Measurements from ENCODE around the gene TRIM4. TPM values are rescaled to one million over a fixed set of nuclear protein-coding genes. Genes with fewer than 3 reads are reported as not detected.
A peak's percentile ranks its signal among the peaks of the same experiment; 100 is the strongest.

Gene TRIM4
- polyA plus RNA-seq, 1 donor = 33.2 TPM

- Histone ChIP-seq H3K9me3 (ENCODE audit: control insufficient read depth, low read depth, low read length) (no peaks in the 10 kb centered on the region), H3K4me3 (ENCODE audit: low read length) (no peak overlapping the region), H3K36me3 (ENCODE audit: control insufficient read depth, insufficient read depth, low read length) (no peaks in the 10 kb centered on the region), H3K4me1 (ENCODE audit: control insufficient read depth, insufficient read depth, low read length) (peaks cover 2% of the 10 kb centered on the region), H3K27me3 (ENCODE audit: control insufficient read depth, insufficient read depth, low read length) (peaks cover 6% of the 10 kb centered on the region), H3K27ac (ENCODE audit: low read length) (no peak overlapping the region)
- no CpG with 5 or more reads among the region's 3 CpGs for WGBS (ENCODE audit: insufficient coverage, low lambda C conversion rate)
- DNase-seq = no peak
Observed at GRCh38 chr7:99923200-99923599, 3.9 kb upstream of the TRIM4 start.

GRCh38 chr7:99920149-99920548 is 819 bp upstream of the TRIM4 start:
- no peaks in the 10 kb centered on the region for H3K9me3 ChIP-seq (ENCODE audit: control insufficient read depth, low read depth, low read length)
- whole genome bisulfite sequencing (ENCODE audit: insufficient coverage, low lambda C conversion rate) = 100% methylated on average over 1 of the region's 3 CpGs
- no peak overlapping the region for H3K27ac ChIP-seq (ENCODE audit: low read length)
- H3K36me3 ChIP-seq (ENCODE audit: control insufficient read depth, insufficient read depth, low read length) = peaks cover 14% of the 10 kb centered on the region
- H3K4me3 ChIP-seq (ENCODE audit: low read length) = peak overlapping the region; percentile 78
- peaks cover 7% of the 10 kb centered on the region for H3K4me1 ChIP-seq (ENCODE audit: control insufficient read depth, insufficient read depth, low read length)
- no peaks in the 10 kb centered on the region for H3K27me3 ChIP-seq (ENCODE audit: control insufficient read depth, insufficient read depth, low read length)
- DNase-seq = no peak

- H3K27ac ChIP-seq (ENCODE audit: low read length) = peak overlapping the region; percentile 85
- peaks cover 7% of the 10 kb centered on the region for H3K4me1 ChIP-seq (ENCODE audit: control insufficient read depth, insufficient read depth, low read length)
- no CpG with 5 or more reads among the region's 4 CpGs for WGBS (ENCODE audit: insufficient coverage, low lambda C conversion rate)
- no peaks in the 10 kb centered on the region for H3K9me3 ChIP-seq (ENCODE audit: control insufficient read depth, low read depth, low read length)
- H3K27me3 ChIP-seq (ENCODE audit: control insufficient read depth, insufficient read depth, low read length) = no peaks in the 10 kb centered on the region
- no peak for DNase-seq
- H3K4me3 ChIP-seq (ENCODE audit: low read length) = peak overlapping the region; percentile 78
- peaks cover 14% of the 10 kb centered on the region for H3K36me3 ChIP-seq (ENCODE audit: control insufficient read depth, insufficient read depth, low read length)
Observed at GRCh38 chr7:99919814-99920112, 433 bp upstream of the TRIM4 start.

- no peak overlapping the region for H3K27ac ChIP-seq (ENCODE audit: low read length)
- peaks cover 36% of the 10 kb centered on the region for H3K36me3 ChIP-seq (ENCODE audit: control insufficient read depth, insufficient read depth, low read length)
- no peaks in the 10 kb centered on the region for H3K9me3 ChIP-seq (ENCODE audit: control insufficient read depth, low read depth, low read length)
- H3K4me3 ChIP-seq (ENCODE audit: low read length) = no peak overlapping the region
- no CpG with 5 or more reads among the region's 2 CpGs for WGBS (ENCODE audit: insufficient coverage, low lambda C conversion rate)
- DNase-seq = no peak
- no peaks in the 10 kb centered on the region for H3K27me3 ChIP-seq (ENCODE audit: control insufficient read depth, insufficient read depth, low read length)
- H3K4me1 ChIP-seq (ENCODE audit: control insufficient read depth, insufficient read depth, low read length) = no peaks in the 10 kb centered on the region
Observed at GRCh38 chr7:99910976-99911375, 8.4 kb downstream of the TRIM4 start.

GRCh38 chr7:99901581-99901980 is 17.7 kb downstream of the TRIM4 start:
- WGBS (ENCODE audit: insufficient coverage, low lambda C conversion rate) = 100% methylated on average over 2 of the region's 10 CpGs
- Histone ChIP-seq H3K9me3 (ENCODE audit: control insufficient read depth, low read depth, low read length) (no peaks in the 10 kb centered on the region), H3K4me3 (ENCODE audit: low read length) (no peak overlapping the region), H3K27me3 (ENCODE audit: control insufficient read depth, insufficient read depth, low read length) (no peaks in the 10 kb centered on the region), H3K27ac (ENCODE audit: low read length) (no peak overlapping the region), H3K4me1 (ENCODE audit: control insufficient read depth, insufficient read depth, low read length) (no peaks in the 10 kb centered on the region), H3K36me3 (ENCODE audit: control insufficient read depth, insufficient read depth, low read length) (peaks cover 50% of the 10 kb centered on the region)
- no peak for DNase-seq

- Histone ChIP-seq H3K4me1 (ENCODE audit: control insufficient read depth, insufficient read depth, low read length) (no peaks in the 10 kb centered on the region), H3K4me3 (ENCODE audit: low read length) (no peak overlapping the region), H3K36me3 (ENCODE audit: control insufficient read depth, insufficient read depth, low read length) (peaks cover 37% of the 10 kb centered on the region), H3K9me3 (ENCODE audit: control insufficient read depth, low read depth, low read length) (no peaks in the 10 kb centered on the region), H3K27ac (ENCODE audit: low read length) (no peak overlapping the region), H3K27me3 (ENCODE audit: control insufficient read depth, insufficient read depth, low read length) (no peaks in the 10 kb centered on the region)
- no peak for DNase-seq
- WGBS (ENCODE audit: insufficient coverage, low lambda C conversion rate) = 100% methylated on average over 1 of the region's 6 CpGs
Observed at GRCh38 chr7:99899830-99900519, 19.4 kb downstream of the TRIM4 start.

- Histone ChIP-seq H3K27me3 (ENCODE audit: control insufficient read depth, insufficient read depth, low read length) (no peaks in the 10 kb centered on the region), H3K36me3 (ENCODE audit: control insufficient read depth, insufficient read depth, low read length) (peaks cover 34% of the 10 kb centered on the region), H3K27ac (ENCODE audit: low read length) (no peak overlapping the region), H3K4me3 (ENCODE audit: low read length) (no peak overlapping the region), H3K4me1 (ENCODE audit: control insufficient read depth, insufficient read depth, low read length) (no peaks in the 10 kb centered on the region), H3K9me3 (ENCODE audit: control insufficient read depth, low read depth, low read length) (no peaks in the 10 kb centered on the region)
- no peak for DNase-seq
- no CpG with 5 or more reads among the region's 3 CpGs for WGBS (ENCODE audit: insufficient coverage, low lambda C conversion rate)
Observed at GRCh38 chr7:99898836-99899235, 20.5 kb downstream of the TRIM4 start.

- Histone ChIP-seq H3K36me3 (ENCODE audit: control insufficient read depth, insufficient read depth, low read length) (peaks cover 25% of the 10 kb centered on the region), H3K27me3 (ENCODE audit: control insufficient read depth, insufficient read depth, low read length) (no peaks in the 10 kb centered on the region), H3K9me3 (ENCODE audit: control insufficient read depth, low read depth, low read length) (no peaks in the 10 kb centered on the region), H3K27ac (ENCODE audit: low read length) (no peak overlapping the region), H3K4me3 (ENCODE audit: low read length) (no peak overlapping the region), H3K4me1 (ENCODE audit: control insufficient read depth, insufficient read depth, low read length) (no peaks in the 10 kb centered on the region)
- no CpG with 5 or more reads among the region's 2 CpGs for WGBS (ENCODE audit: insufficient coverage, low lambda C conversion rate)
- DNase-seq = no peak
Observed at GRCh38 chr7:99898023-99898357, 21.3 kb downstream of the TRIM4 start.

- Histone ChIP-seq H3K4me3 (ENCODE audit: low read length) (no peak overlapping the region), H3K27me3 (ENCODE audit: control insufficient read depth, insufficient read depth, low read length) (no peaks in the 10 kb centered on the region), H3K36me3 (ENCODE audit: control insufficient read depth, insufficient read depth, low read length) (peaks cover 20% of the 10 kb centered on the region), H3K4me1 (ENCODE audit: control insufficient read depth, insufficient read depth, low read length) (no peaks in the 10 kb centered on the region), H3K9me3 (ENCODE audit: control insufficient read depth, low read depth, low read length) (no peaks in the 10 kb centered on the region), H3K27ac (ENCODE audit: low read length) (no peak overlapping the region)
- DNase-seq = no peak
- WGBS (ENCODE audit: insufficient coverage, low lambda C conversion rate) = 100% methylated on average over 1 of the region's 6 CpGs
Observed at GRCh38 chr7:99897322-99898022, 21.9 kb downstream of the TRIM4 start.

- Histone ChIP-seq H3K4me3 (ENCODE audit: low read length) (no peak overlapping the region), H3K36me3 (ENCODE audit: control insufficient read depth, insufficient read depth, low read length) (peaks cover 17% of the 10 kb centered on the region), H3K27ac (ENCODE audit: low read length) (no peak overlapping the region), H3K4me1 (ENCODE audit: control insufficient read depth, insufficient read depth, low read length) (no peaks in the 10 kb centered on the region), H3K9me3 (ENCODE audit: control insufficient read depth, low read depth, low read length) (no peaks in the 10 kb centered on the region), H3K27me3 (ENCODE audit: control insufficient read depth, insufficient read depth, low read length) (no peaks in the 10 kb centered on the region)
- DNase-seq = no peak
Observed at GRCh38 chr7:99894738-99895137, 24.6 kb downstream of the TRIM4 start.

- Histone ChIP-seq H3K27ac (ENCODE audit: low read length) (no peak overlapping the region), H3K9me3 (ENCODE audit: control insufficient read depth, low read depth, low read length) (peaks cover 9% of the 10 kb centered on the region), H3K4me3 (ENCODE audit: low read length) (no peak overlapping the region), H3K27me3 (ENCODE audit: control insufficient read depth, insufficient read depth, low read length) (no peaks in the 10 kb centered on the region), H3K36me3 (ENCODE audit: control insufficient read depth, insufficient read depth, low read length) (peaks cover 10% of the 10 kb centered on the region), H3K4me1 (ENCODE audit: control insufficient read depth, insufficient read depth, low read length) (no peaks in the 10 kb centered on the region)
- DNase-seq = no peak
- 91% methylated on average over 2 of the region's 5 CpGs for WGBS (ENCODE audit: insufficient coverage, low lambda C conversion rate)
Observed at GRCh38 chr7:99893280-99893679, 26.1 kb downstream of the TRIM4 start.

Measured in large intestine (tissue), 3 donors.